OCI-LY3 (cell line): Measurements from ENCODE around the gene C21orf91.

Experiments used
- H2AFZ ChIP-seq: fragments of 200-600, 300-600 bp; shearing (Covaris generic); 2 replicates; pipeline ENCODE4 v1.6.0; 2014; ENCODE audit warnings: antibody characterized with exemption, low read depth, low read length
- H3K27ac ChIP-seq: fragments of 200-600, 300-600 bp; sonication (generic); 2 replicates; pipeline ENCODE4 v1.5.1; 2014; ENCODE audit warnings: mild to moderate bottlenecking, low read length, moderate library complexity, mixed read lengths
- H3K27me3 ChIP-seq: fragments of 200-600, 300-600 bp; sonication (generic); 2 replicates; pipeline ENCODE4 v1.6.1; 2014; ENCODE audit warnings: low read depth, low read length, mixed read lengths
- H3K36me3 ChIP-seq: fragments of 200-600, 300-600 bp; sonication (generic); replicated peaks from 2 replicates; pipeline ENCODE3; 2014; ENCODE audit warnings: low read depth, low read length, mixed read lengths
- H3K4me1 ChIP-seq: fragments of 300-600, 200-600 bp; sonication (generic); 2 replicates; pipeline ENCODE4 v1.6.1; 2014; ENCODE audit warnings: low read length, mixed read lengths
- H3K4me2 ChIP-seq: fragments of 200-600, 300-600 bp; sonication (generic); 2 replicates; pipeline ENCODE4 v1.6.1; 2014; ENCODE audit warnings: low read length, mixed read lengths
- H3K4me3 ChIP-seq: fragments of 300-600, 200-600 bp; sonication (generic); 2 replicates; pipeline ENCODE4 v1.5.1; 2014; ENCODE audit warnings: antibody characterized with exemption, mild to moderate bottlenecking, low read length, moderate library complexity
- H3K79me2 ChIP-seq: fragments of 300-600, 200-600 bp; shearing (Covaris generic); 2 replicates; pipeline ENCODE4 v1.6.1; 2014; ENCODE audit warnings: mild to moderate bottlenecking, low read length, mixed read lengths
- H3K9ac ChIP-seq: fragments of 300-600, 200-600 bp; shearing (Covaris generic); 2 replicates; pipeline ENCODE4 v1.6.0; 2014; ENCODE audit warnings: mild to moderate bottlenecking, low read length, moderate library complexity
- H3K9me3 ChIP-seq: fragments of 200-600, 300-600 bp; shearing (Covaris generic); 2 replicates; pipeline ENCODE4 v1.6.1; 2014; ENCODE audit warnings: low read length, mixed read lengths; ENCODE audit not compliant: insufficient read depth
- H4K20me1 ChIP-seq: fragments of 200-600, 300-600 bp; sonication (generic); 2 replicates; pipeline ENCODE4 v1.6.1; 2016; ENCODE audit warnings: low read length, mixed read lengths; ENCODE audit not compliant: insufficient read depth
- EZH2phosphoT487 ChIP-seq: fragments of 200-600 bp; shearing (Covaris generic); IDR thresholded peaks from 2 replicates; pipeline ENCODE4 v1.6.1; 2018; ENCODE audit warnings: antibody characterized with exemption, mixed run types, low read depth
- TF ChIP-seq, protein P1 (sequence below): fragments of 200-600, 300-600 bp; sonication (generic); IDR thresholded peaks from 2 replicates; pipeline ENCODE4 v1.5.1; 2014; ENCODE audit warnings: antibody characterized with exemption, low read length, low read depth

Gene C21orf91

DNA sequence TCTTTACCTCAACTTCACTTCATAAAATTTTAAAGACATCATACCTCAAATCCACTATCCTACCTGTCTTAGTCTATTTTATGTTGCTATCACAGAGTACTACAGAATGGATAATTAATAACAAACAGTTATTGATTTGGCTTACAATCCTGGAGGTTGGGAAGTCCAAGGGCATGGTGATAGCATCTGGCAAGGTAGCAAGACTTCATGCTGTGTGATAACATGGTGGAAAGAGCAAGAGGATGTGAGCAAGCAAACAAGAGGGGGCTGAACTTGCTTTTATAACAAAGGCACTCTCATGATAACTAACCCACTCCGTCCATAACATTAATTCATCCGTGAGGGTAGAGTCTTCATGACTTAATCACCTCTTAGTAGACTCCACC, 33.8 kb downstream of the C21orf91 start:
- TF ChIP-seq, protein P1, sequence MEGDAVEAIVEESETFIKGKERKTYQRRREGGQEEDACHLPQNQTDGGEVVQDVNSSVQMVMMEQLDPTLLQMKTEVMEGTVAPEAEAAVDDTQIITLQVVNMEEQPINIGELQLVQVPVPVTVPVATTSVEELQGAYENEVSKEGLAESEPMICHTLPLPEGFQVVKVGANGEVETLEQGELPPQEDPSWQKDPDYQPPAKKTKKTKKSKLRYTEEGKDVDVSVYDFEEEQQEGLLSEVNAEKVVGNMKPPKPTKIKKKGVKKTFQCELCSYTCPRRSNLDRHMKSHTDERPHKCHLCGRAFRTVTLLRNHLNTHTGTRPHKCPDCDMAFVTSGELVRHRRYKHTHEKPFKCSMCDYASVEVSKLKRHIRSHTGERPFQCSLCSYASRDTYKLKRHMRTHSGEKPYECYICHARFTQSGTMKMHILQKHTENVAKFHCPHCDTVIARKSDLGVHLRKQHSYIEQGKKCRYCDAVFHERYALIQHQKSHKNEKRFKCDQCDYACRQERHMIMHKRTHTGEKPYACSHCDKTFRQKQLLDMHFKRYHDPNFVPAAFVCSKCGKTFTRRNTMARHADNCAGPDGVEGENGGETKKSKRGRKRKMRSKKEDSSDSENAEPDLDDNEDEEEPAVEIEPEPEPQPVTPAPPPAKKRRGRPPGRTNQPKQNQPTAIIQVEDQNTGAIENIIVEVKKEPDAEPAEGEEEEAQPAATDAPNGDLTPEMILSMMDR = no peak
- TF ChIP-seq EZH2phosphoT487 = no peak
- Histone ChIP-seq H3K27me3 (no peaks in the 10 kb centered on the region), H3K27ac (peak overlapping the region; percentile 98), H3K9me3 (peaks cover 12% of the 10 kb centered on the region; the same call in 1 of the 2 replicates), H3K79me2 (no peaks in the 10 kb centered on the region), H3K4me1 (peaks cover 66% of the 10 kb centered on the region), H4K20me1 (no peaks in the 10 kb centered on the region), H3K4me2 (peak overlapping the region; percentile 73), H3K36me3 (peaks cover 45% of the 10 kb centered on the region), H3K4me3 (peak overlapping the region; percentile 59), H2AFZ (no peak overlapping the region), H3K9ac (peak overlapping the region; percentile 68; the same call in 1 of the 2 replicates)

DNA sequence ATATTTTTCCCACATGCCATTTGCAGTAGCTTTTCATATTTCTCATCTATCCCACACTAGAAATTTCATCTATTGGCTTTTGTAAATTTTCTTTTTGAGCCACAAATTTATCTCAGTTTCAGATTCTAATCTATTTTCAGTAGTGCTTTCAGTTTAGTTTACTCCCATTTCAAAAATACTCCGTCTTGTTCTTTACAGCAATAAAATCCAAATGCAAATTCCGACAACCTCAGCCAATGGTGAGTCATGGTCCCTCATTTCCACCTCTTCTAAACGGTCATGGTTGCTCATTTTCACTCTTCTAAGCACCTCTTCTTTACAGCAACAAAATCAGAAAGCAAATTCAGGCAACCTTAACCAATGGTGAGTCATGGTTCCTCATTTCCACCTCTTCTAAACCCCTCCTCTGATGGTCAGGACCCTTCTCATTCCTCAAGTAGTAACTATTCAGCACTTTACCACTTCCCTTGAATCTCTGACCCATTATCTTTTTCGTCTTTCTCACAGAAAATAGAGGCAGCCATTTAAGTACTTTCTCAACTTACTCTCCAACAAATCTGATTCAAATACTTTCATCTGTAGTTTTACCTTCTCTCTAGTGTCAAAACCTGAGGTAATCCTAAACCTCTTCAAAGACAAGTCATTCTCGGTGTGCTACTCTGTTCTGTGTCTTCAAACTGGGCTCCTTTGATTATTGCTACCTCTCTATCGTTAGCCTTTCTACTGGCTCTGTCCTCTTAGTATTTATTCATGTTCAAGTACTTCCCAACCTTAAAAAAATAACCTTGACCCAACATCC, 34.4 kb downstream of the C21orf91 start:
- peak overlapping the region; percentile 68 for H3K9ac ChIP-seq
- H2AFZ ChIP-seq = no peak overlapping the region
- peaks cover 70% of the 10 kb centered on the region for H3K4me1 ChIP-seq
- H3K27me3 ChIP-seq = no peaks in the 10 kb centered on the region
- H3K4me3 ChIP-seq = peak overlapping the region; percentile 59
- H3K4me2 ChIP-seq = peak overlapping the region; percentile 73
- no peaks in the 10 kb centered on the region for H4K20me1 ChIP-seq
- H3K9me3 ChIP-seq = peaks cover 12% of the 10 kb centered on the region; the same call in 1 of the 2 replicates
- no peak for TF ChIP-seq EZH2phosphoT487
- TF ChIP-seq, protein P1 = no peak
- H3K79me2 ChIP-seq = no peaks in the 10 kb centered on the region
- peak overlapping the region; percentile 98 for H3K27ac ChIP-seq
- peaks cover 45% of the 10 kb centered on the region for H3K36me3 ChIP-seq

DNA sequence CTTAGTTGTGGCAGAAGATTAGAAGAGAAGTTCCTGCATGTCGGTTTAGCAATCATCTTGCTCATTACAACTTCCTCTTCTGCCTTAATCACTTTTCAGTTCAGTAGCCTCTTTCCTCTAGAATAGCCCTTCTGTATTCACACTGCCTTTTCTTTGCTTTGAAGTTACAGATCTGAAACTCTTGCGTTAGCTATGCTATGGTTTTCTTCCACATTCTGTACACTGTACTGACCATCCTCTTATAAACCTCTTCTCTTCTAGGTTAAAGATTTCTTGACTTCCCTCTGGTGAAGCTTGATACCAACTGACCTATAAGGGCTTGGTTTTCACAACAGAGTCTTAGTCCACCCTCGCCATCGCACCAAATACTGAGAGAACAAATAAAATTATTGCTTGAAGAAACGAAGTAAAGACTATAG, 35.0 kb downstream of the C21orf91 start:
- Histone ChIP-seq H2AFZ (no peak overlapping the region), H3K36me3 (peaks cover 43% of the 10 kb centered on the region), H3K27ac (peak overlapping the region; percentile 98), H3K4me2 (peak overlapping the region; percentile 73), H3K79me2 (no peaks in the 10 kb centered on the region), H3K9ac (peak overlapping the region; percentile 68), H3K9me3 (peaks cover 12% of the 10 kb centered on the region; the same call in 1 of the 2 replicates), H3K4me1 (peaks cover 71% of the 10 kb centered on the region), H3K4me3 (peak overlapping the region; percentile 64), H3K27me3 (no peaks in the 10 kb centered on the region), H4K20me1 (no peaks in the 10 kb centered on the region)
- no peak for TF ChIP-seq EZH2phosphoT487
- TF ChIP-seq, protein P1 = no peak

DNA sequence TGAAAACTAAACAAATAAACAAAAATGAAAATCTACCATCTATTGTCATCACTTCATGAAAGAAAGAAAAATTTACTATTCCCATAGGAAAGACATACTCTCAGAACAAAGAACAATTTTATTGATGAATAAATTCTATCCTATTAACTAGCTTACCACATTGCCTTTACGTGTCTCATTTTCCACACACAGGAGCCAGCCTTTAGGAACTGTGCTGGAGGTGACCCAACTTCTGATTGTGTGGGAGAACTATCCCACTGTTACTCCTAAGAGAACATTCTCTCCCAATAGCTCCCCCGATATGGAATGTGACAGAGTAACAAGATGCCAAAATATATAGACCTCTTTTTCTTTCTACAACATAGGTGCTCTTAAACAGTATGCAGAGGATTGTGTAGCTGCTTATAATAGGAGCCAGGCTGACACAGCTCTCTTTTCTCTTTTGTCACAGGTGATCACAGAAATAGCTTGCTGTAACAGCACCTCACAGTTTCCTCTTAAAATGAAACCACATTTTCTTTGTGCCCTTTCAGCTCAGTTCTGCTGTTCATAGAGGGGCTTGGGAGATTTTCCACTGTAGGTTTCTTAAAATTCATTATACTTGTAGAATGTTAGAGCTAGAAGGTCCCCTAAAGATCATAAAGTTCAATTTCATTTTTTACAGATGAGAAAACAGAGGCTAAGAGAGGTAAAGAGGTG, 35.5 kb downstream of the C21orf91 start:
- Histone ChIP-seq H3K4me1 (peaks cover 72% of the 10 kb centered on the region), H3K79me2 (no peaks in the 10 kb centered on the region), H3K36me3 (peaks cover 49% of the 10 kb centered on the region), H3K27me3 (no peaks in the 10 kb centered on the region), H3K4me3 (peak overlapping the region; percentile 64), H2AFZ (no peak overlapping the region), H4K20me1 (no peaks in the 10 kb centered on the region), H3K4me2 (peak overlapping the region; percentile 73), H3K9me3 (peaks cover 12% of the 10 kb centered on the region; the same call in 1 of the 2 replicates), H3K9ac (peak overlapping the region; percentile 59; the same call in 1 of the 2 replicates), H3K27ac (peak overlapping the region; percentile 98)
- TF ChIP-seq, protein P1 = no peak
- no peak for TF ChIP-seq EZH2phosphoT487
